Measurements from ENCODE around the gene FBRSL1.

FBRSL1 gene

DNA sequence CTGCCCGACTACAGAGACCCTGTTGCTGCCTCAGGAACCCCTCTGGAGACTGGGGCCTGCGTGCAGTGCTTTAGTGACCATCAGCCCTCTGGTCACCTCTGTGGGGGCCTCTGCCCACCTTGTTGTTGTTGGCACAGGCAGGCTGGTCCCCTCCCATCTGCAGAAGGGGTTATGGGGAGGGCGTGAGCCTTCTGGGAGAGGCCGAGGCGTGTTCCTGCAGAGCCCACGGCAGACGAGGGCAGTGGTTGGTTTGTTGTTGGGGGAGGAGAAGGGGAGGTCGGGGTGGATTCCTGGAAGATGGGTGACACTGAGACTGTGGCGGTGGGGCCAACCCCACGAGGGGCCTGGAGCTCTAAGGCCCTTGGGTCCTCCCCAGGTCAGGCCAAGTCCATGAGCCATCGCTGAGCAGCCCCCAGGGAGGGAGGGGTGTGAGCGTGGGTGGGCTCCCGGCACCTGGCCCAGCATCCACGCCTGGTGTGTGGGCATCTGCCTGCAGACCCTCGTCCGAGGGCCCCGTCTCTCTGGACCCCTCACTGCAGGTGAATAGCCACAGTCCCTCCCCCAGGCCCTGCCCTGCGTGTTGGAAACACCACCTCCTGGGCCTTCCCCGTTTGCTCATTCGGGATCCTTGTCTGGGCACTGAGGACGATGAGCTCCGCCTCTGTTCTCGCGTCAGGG lies 23.6 kb downstream of the FBRSL1 start:
- DNase-seq = no peak

DNA sequence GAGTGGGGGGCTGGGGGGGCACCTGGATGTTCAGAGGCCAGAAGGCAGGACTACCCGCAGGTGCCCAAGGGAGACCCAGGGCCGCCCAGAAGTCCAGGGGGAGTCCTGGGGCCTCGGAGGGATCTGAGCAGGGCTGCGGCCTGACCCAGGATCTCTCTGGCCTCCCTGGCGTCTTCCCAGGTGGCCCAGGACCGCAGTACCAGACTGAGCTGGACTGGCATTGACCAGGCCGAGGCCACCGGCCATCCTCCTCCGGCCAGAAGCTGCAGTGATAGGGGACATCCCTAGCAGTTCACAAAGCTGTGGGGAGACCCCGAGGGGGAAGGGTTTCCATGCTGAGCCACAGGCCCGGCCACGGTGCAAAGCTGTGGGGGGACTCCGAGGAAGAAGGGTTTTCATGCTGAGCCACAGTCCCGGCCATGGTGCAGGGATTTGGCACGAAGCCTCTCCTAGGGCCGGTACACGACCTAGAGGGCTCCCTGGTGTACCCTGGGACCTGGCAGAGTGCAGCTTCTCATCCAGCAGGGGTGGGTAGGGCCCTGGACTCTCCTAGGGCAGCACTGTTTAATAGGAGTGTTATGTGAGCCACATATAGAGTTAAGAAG lies 24.4 kb downstream of the FBRSL1 start:
- no peak for DNase-seq

GRCh38 chr12:132514838-132515237 lies 24.9 kb downstream of the FBRSL1 start:
- DNase-seq = no peak

- no peak for DNase-seq
These were observed 26.4 kb downstream of the FBRSL1 start for GRCh38 chr12:132516095-132517012.

- DNase-seq = no peak
These were observed 27.2 kb downstream of the FBRSL1 start for GRCh38 chr12:132517013-132517739.

DNA sequence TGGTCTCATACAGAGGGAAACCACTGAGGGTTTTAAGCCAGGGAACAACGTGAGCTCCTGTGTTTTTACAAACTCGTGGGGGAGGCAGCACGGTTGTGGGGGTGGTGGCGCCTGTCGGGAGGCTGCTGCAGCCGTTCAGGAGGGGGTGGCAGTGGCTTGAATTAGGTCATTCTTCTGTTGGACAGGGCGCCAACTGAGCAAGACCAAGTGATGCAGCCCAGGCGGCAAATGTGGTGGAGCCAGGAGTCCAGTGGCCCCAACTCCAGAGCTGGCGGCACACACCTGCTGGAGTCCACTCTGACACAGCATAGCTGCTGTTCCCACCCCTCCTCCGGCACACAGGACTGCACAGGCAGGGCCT lies 27.8 kb downstream of the FBRSL1 start:
- no peak for DNase-seq

DNA sequence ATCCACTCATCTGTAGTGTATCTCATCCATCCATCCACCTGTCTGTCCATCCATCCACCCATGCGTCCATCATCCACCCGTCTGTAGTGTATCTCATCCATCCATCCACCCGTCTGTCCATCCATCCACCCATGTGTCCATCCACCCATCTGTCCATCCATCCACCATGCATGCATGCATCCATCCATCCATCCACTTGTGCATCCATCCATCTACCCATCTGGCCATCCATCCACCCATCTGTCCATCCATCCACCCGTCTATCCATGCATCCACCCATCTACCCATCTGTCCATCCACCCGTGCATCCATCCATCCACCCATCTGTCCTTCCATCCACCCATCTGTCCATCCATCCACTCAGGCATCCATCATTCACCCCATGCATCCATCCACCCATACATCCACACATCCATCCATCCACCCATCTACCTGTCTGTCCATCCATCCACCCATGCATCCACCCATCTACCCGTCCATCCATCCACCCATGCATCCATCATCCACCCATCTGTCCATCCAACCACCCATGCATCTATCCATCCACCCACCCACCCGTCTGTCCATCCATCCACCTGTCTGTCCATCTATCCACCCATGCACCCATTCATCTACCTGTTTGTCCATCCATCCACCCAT lies 28.5 kb downstream of the FBRSL1 start:
- no peak for DNase-seq

DNA sequence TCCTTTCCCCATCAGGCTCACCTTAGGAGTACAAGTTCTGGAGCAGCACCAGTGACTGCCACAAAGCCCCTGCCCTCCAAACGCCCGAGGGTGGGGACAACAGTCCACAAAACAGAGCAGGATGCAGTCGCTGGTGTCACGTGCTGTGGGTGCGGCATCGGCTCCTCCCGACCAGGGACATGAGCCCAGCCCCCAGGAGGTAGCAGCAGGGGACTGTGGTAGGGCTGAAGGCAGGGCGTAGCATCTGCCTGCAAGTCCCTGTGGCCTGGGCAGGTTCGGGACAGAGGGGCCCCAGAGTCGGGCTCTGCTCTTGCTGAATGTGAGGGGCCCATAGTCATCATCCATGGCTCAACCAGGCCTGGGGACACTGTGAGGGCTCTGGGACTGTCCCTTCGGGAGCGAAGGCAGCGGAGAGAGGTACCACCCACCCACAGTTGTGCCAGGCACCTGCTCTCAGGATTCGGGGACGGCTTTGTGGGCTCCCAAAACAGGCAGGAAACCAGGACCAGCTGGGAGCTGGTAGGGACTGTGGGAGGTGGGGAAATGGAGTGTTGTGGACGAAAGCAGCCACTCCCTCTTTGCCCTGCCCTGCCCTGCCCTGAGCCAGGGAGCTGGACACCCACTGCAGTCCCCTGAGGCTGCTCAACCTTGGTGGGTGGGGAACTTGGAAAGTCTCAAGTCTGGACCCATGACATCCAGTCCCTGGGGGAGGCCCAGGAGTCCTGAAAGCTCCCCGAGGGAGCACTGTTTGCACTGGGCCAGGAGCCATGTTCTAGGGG lies 30.7 kb downstream of the FBRSL1 start:
- DNase-seq = no peak

- no peak for DNase-seq
These were observed 31.2 kb downstream of the FBRSL1 start for GRCh38 chr12:132521200-132521580.

DNA sequence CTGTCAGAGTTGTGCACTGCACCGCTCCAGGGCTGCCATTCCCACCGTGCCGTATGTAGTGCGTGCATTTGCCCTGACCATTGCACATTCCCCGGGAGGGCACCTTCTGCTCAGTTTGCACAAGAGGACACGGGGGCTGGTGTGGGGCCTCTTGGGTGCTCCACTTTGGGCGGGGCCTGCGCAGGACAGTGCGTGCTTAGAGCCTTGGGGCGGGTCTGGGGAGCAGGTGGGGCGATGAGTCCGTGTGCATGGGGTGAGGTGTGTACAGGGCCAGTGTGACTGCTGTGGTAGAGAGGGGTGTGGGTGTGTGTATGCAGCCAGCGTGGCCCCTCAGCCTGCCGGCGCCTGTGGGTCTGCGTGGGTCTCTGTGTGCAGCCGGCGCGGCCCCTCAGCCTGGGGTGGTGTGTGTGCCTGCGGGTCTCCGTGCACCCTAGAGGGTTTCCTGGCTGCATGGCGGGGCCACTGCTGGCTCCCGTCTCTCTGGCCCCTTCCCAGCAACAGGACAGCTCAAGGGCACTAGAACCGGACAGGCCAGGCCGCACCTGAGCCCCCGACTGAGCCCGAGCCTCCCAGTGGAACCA lies 31.9 kb downstream of the FBRSL1 start:
- no peak for DNase-seq

GRCh38 chr12:132522592-132523380 lies 32.8 kb downstream of the FBRSL1 start:
- DNase-seq = no peak

DNA sequence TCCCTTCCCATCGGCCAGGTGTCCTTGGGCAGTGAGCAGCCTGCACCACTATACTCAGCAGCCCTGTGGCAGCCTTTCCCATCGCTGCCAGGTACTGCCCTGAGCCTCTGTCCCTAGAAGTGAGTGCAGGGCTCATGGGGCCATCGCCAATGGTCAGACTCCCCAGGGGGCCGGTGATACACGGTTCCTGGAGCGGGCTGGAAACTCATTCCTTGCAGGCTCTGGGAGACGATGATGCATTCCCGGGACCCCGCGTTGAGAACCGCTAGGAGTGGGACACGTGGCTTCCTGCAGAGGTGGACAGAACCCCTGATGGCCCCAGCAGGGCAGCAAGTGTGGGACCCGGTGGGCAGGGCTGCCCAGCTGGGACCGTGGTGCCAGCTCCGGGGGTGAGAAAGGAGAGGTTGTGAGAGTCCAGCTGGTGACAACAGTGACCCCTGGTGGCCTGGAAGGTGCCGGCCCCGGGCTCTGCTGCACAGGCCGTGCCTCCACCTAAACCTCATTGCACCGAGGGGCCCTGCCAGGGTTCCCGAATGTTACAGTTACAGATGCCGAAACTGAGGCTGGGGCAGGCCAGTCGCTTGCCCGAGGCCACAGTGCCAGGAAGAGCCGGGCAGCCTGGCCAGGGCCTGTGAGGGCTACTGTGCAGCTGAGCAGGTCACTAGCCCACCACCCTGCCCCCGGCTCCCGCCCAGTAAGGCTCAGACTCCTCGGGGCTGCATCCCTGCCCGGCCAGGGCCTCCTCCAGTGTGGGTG lies 33.8 kb downstream of the FBRSL1 start:
- DNase-seq = peak; percentile 57

DNA sequence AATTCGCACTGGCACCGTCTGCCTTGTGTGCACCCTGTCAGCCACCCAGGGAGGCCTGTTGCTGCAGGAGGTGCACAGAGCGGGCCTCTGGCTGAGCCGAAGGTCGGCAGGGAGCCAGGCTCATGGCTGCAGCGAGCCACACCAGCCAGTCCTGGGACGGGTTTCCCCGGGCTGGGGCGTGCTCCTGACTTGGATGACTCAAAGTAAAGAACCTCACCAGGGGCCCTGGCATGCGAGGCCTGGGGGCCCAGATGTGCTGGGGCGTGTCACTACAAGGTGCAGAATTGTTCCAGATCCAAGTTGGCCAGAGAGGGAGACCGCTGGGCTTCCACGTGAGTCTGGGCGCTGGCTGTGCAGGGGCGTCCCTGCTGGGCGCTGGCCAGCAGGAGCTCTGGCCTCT lies 34.5 kb downstream of the FBRSL1 start:
- DNase-seq = no peak

GRCh38 chr12:132525011-132525832 lies 35.3 kb downstream of the FBRSL1 start:
- DNase-seq = no peak

DNA sequence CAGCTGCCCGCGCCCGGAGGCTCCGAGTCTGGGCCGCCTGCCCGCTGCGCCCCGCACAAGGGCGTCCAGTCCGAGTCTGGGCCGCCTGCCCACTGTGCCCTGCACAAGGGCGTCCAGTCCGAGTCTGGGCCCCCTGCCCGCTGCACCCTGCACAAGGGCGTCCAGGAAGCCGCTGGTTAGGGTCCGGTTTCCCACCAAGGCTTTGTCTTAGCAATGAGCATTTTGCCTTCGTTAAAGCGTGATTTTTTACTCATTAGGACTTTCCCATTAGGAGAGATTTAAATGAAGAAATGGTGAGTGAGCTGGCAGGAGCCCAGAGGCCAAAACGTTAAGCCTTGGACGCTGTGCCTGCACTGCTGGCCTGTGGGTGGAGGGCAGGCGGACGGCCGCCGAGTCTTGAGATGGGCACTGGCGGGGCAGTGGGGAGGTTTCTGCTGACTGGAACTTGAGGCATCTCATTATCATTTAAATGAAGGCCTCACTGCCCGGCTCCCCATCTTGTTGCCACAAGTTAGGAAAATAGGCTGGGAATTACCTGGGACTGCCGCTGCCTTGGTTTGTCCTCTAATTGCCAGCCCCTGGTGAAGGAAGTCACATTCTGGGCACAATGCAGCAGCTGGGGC lies 36.0 kb downstream of the FBRSL1 start:
- DNase-seq = no peak

- DNase-seq = no peak
These were observed 37.4 kb downstream of the FBRSL1 start for GRCh38 chr12:132527186-132527882.

DNA sequence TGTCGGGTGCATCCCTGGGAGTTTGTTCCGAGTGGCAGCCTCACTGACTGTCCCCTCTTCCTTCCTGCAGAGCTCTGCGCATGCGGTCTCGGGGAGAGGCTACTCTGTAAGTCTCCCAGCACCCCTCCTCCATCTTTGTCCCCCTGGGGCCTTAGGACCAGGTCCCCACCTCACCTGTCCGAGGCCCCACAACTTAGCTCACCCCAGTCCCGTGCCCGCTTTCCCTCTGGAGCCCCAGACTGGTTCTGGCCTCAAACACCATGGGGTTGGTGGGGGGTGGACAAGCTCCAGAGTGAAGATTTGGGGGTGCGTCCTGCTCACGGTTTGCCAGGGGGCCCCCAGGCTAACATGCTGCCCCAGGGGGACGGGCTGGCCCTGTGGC lies 37.9 kb downstream of the FBRSL1 start:
- no peak for DNase-seq

Measured in central memory CD4-positive, alpha-beta T cell (primary cell).